Naive thymus-derived CD8-positive, alpha-beta T cell (primary cell): ENCODE data around the gene FAM83E. TPM values are rescaled to one million over a fixed set of nuclear protein-coding genes. Genes with fewer than 3 reads are reported as not detected.
A peak's percentile ranks its signal among the peaks of the same experiment; 100 is the strongest.

ENCODE experiments used
- ATAC-seq, 2 donors: fragments of 150-1000 bp; cut with Tn5 transposase in 1 of 2; sonication (Bioruptor Pico), chemical (Tn5 transposase) in 1 of 2; 1 replicate in 1 of 2; 2 replicates in 1 of 2; pipeline ENCODE4 v1.10.0; 2021; ENCODE audit warnings: mild to moderate bottlenecking in 2 of 2, moderate library complexity in 2 of 2
- POLR2A ChIA-PET: fragments of 350-600 bp; sonication (Branson Sonifier 250); formaldehyde crosslinking; loops from one replicate; lab custom pipeline; 2021; ENCODE audit warnings: antibody characterized with exemption; lab: Charles Lee
- DNase-seq, 10 donors: peaks; one replicate each; pipeline versions ENCODE4 v3.0.0 to v3.0.0-alpha.2; 2020 to 2022
- H3K27ac Mint-ChIP-seq, 10 donors: one replicate each; pipeline ENCODE4 v1.8.0; 2020 to 2022; ENCODE audit warnings: mild to moderate bottlenecking in 10 of 10, mixed read lengths in 10 of 10, moderate library complexity in 4 of 10, inconsistent platforms in 1 of 10
- H3K27me3 Mint-ChIP-seq, 5 donors: one replicate each; pipeline ENCODE4 v1.8.0; 2021 to 2022; ENCODE audit warnings: mixed read lengths in 5 of 5
- H3K36me3 Mint-ChIP-seq, 3 donors: one replicate each; pipeline ENCODE4 v1.8.0; 2020 to 2022; ENCODE audit warnings: mixed read lengths in 3 of 3, mild to moderate bottlenecking in 2 of 3, inconsistent platforms in 1 of 3
- H3K4me1 Mint-ChIP-seq, 4 donors: one replicate each; pipeline ENCODE4 v1.8.0; 2021 to 2022; ENCODE audit warnings: mixed read lengths in 4 of 4
- H3K4me3 Mint-ChIP-seq, 10 donors: one replicate each; pipeline ENCODE4 v1.8.0; 2020 to 2022; ENCODE audit warnings: mild to moderate bottlenecking in 10 of 10, mixed read lengths in 10 of 10, moderate library complexity in 6 of 10, inconsistent platforms in 1 of 10
- H3K9me3 Mint-ChIP-seq, 9 donors: one replicate each; pipeline ENCODE4 v1.8.0; 2020 to 2022; ENCODE audit warnings: mixed read lengths in 9 of 9, mild to moderate bottlenecking in 3 of 9, inconsistent platforms in 1 of 9, moderate library complexity in 1 of 9
- polyA plus RNA-seq, 3 donors: library from polyadenylated mRNA; unstranded; fragments of 300-500 nt; fragmentation: Illumina TruSeq; gene quantifications; one replicate each; pipeline ENCODE4 v1.2.3, GENCODE V29; 2021
- total RNA-seq, 8 experiments: library from RNA in 2 of 8; stranded (reverse) in 2 of 8; gene quantifications; one replicate each; pipeline ENCODE4 v1.2.3 and lab custom pipeline; 2021 to 2026

Gene FAM83E
- total and polyA plus RNA-seq, 5 experiments from 2014 or later = 8.0 TPM; not detected in 3

GRCh38 chr19:48625891-48626327, 11.0 kb upstream of the FAM83E start:
- H3K27ac Mint-ChIP-seq = peak overlapping the region in 3 of 10 donors; percentile 6 to 72 (median 31)
- no peak for ATAC-seq
- H3K4me3 Mint-ChIP-seq = no peak overlapping the region
- POLR2A ChIA-PET = no interaction called here
- peaks cover 24 to 45% (median 36%) of the 10 kb centered on the region in 4 donors for H3K4me1 Mint-ChIP-seq
- H3K27me3 Mint-ChIP-seq = no peaks in the 10 kb centered on the region
- no peaks in the 10 kb centered on the region for H3K9me3 Mint-ChIP-seq
- H3K36me3 Mint-ChIP-seq = peaks cover 0 to 35% (median 4%) of the 10 kb centered on the region in 3 donors
- DNase-seq = no peak

GRCh38 chr19:48624791-48625723, 10.2 kb upstream of the FAM83E start:
- H3K9me3 Mint-ChIP-seq = no peaks in the 10 kb centered on the region
- POLR2A ChIA-PET = interaction anchor here (3.0 kb wide), 1 partner anchor 9 kb away, joined by 37 read pairs; no protein-coding TSS in a partner anchor
- H3K4me3 Mint-ChIP-seq = peak overlapping the region in 8 of 10 donors; percentile 54 to 92 (median 76)
- peaks cover 26 to 47% (median 38%) of the 10 kb centered on the region in 4 donors for H3K4me1 Mint-ChIP-seq
- ATAC-seq (no peak), DNase-seq (peak in 1 of 10 donors; percentile 63)
- H3K27me3 Mint-ChIP-seq = no peaks in the 10 kb centered on the region
- H3K27ac Mint-ChIP-seq = peak overlapping the region; percentile 6 to 98 (median 87)
- peaks cover 0 to 29% (median 0%) of the 10 kb centered on the region in 3 donors for H3K36me3 Mint-ChIP-seq

GRCh38 chr19:48624067-48624594, 9.3 kb upstream of the FAM83E start:
- H3K36me3 Mint-ChIP-seq = peaks cover 0 to 21% (median 0%) of the 10 kb centered on the region in 3 donors
- peak overlapping the region; percentile 90 to 98 (median 94) for H3K27ac Mint-ChIP-seq
- H3K27me3 Mint-ChIP-seq = no peaks in the 10 kb centered on the region
- peaks cover 30 to 55% (median 44%) of the 10 kb centered on the region in 4 donors for H3K4me1 Mint-ChIP-seq
- peak; percentile 83 to 96 (median 90) for DNase-seq
- no peaks in the 10 kb centered on the region for H3K9me3 Mint-ChIP-seq
- peak overlapping the region; percentile 80 to 98 (median 87) for H3K4me3 Mint-ChIP-seq
- ATAC-seq = peak; percentile 75 to 80
- POLR2A ChIA-PET = interaction anchor here (0.6 to 3.4 kb wide), 9 partner anchors 10 to 493 kb away, joined by 3 to 37 read pairs (median 4); partner anchors contain the start of genes CA11, DBP, LMTK3 and SYNGR4

GRCh38 chr19:48623556-48624066, 8.7 kb upstream of the FAM83E start:
- POLR2A ChIA-PET = interaction anchor here (0.6 to 3.4 kb wide), 9 partner anchors 10 to 493 kb away, joined by 3 to 37 read pairs (median 5); partner anchors contain the start of genes CA11, DBP, SYNGR4 and TMEM143
- H3K4me3 Mint-ChIP-seq = peak overlapping the region; percentile 80 to 98 (median 87)
- H3K27ac Mint-ChIP-seq = peak overlapping the region; percentile 90 to 98 (median 94)
- DNase-seq (no peak), ATAC-seq (no peak)
- peaks cover 0 to 19% (median 0%) of the 10 kb centered on the region in 3 donors for H3K36me3 Mint-ChIP-seq
- H3K9me3 Mint-ChIP-seq = no peaks in the 10 kb centered on the region
- peaks cover 31 to 58% (median 44%) of the 10 kb centered on the region in 4 donors for H3K4me1 Mint-ChIP-seq
- no peaks in the 10 kb centered on the region for H3K27me3 Mint-ChIP-seq

GRCh38 chr19:48619692-48620585, 5.1 kb upstream of the FAM83E start:
- DNase-seq (no peak), ATAC-seq (no peak)
- Mint-ChIP-seq H3K27me3 (no peaks in the 10 kb centered on the region), H3K4me3 (peak overlapping the region; percentile 94 to 99 (median 96)), H3K4me1 (peaks cover 32 to 71% (median 54%) of the 10 kb centered on the region in 4 donors), H3K9me3 (no peaks in the 10 kb centered on the region), H3K36me3 (peaks cover 0 to 40% (median 15%) of the 10 kb centered on the region in 3 donors), H3K27ac (peak overlapping the region; percentile 94 to 99 (median 98))
- POLR2A ChIA-PET = interaction anchor here (0.6 to 5.4 kb wide), 27 partner anchors 9 to 875 kb away, joined by 3 to 70 read pairs (median 6); partner anchors contain the start of genes CA11, DBP, GYS1 and KDELR1

- DNase-seq = peak; percentile 88 to 97 (median 93)
- Mint-ChIP-seq H3K36me3 (peaks cover 0 to 40% (median 15%) of the 10 kb centered on the region in 3 donors), H3K27ac (peak within 1 kb of the TSS; percentile 94 to 99 (median 98)), H3K4me3 (peak within 1 kb of the TSS; percentile 94 to 99 (median 96)), H3K27me3 (no peaks in the 10 kb centered on the region), H3K4me1 (peaks cover 28 to 66% (median 47%) of the 10 kb centered on the region in 4 donors), H3K9me3 (no peaks in the 10 kb centered on the region)
- ATAC-seq = peak; percentile 77 to 78
- POLR2A ChIA-PET = interaction anchor here (0.5 to 5.4 kb wide), 29 partner anchors 8 to 1364 kb away, joined by 3 to 70 read pairs (median 5); partner anchors contain the start of genes CA11, DBP, GYS1 and KDELR1
Observed at GRCh38 chr19:48618916-48619691, 4.2 kb upstream of the FAM83E start, which contains the start of the genes RPL18 and SPHK2. TSS of gene RPL18 (minus strand) at chr19:48619178. CDS start at chr19:48619143, 35 bp downstream. TSS of gene SPHK2 (plus strand) at chr19:48619506. CDS start at chr19:48620515, 1,009 bp downstream.

- H3K36me3 Mint-ChIP-seq = peaks cover 0 to 37% (median 15%) of the 10 kb centered on the region in 3 donors
Observed at GRCh38 chr19:48618278-48618915, 3.5 kb upstream of the FAM83E start.

GRCh38 chr19:48617146-48617937, 2.5 kb upstream of the FAM83E start:
- DNase-seq (no peak), ATAC-seq (no peak)
- Mint-ChIP-seq H3K27ac (peak overlapping the region; percentile 25 to 99 (median 98)), H3K4me3 (peak overlapping the region; percentile 94 to 99 (median 96)), H3K27me3 (no peaks in the 10 kb centered on the region), H3K4me1 (peaks cover 24 to 50% (median 35%) of the 10 kb centered on the region in 4 donors), H3K36me3 (peaks cover 0 to 34% (median 15%) of the 10 kb centered on the region in 3 donors), H3K9me3 (no peaks in the 10 kb centered on the region)
- POLR2A ChIA-PET = interaction anchor here (0.6 to 5.4 kb wide), 8 partner anchors 8 to 141 kb away, joined by 3 to 70 read pairs (median 6); partner anchors contain the start of genes CA11 and DBP

More at GRCh38 chr19:48618278-48618915, 3.5 kb upstream of the FAM83E start:
- Mint-ChIP-seq H3K4me3 (peak overlapping the region; percentile 94 to 99 (median 96)), H3K27me3 (no peaks in the 10 kb centered on the region), H3K9me3 (no peaks in the 10 kb centered on the region), H3K27ac (peak overlapping the region; percentile 94 to 99 (median 98)), H3K4me1 (peaks cover 27 to 59% (median 40%) of the 10 kb centered on the region in 4 donors)
- no peak for ATAC-seq
- POLR2A ChIA-PET = interaction anchor here (0.6 to 5.4 kb wide), 17 partner anchors 8 to 1363 kb away, joined by 3 to 70 read pairs (median 7); partner anchors contain the start of genes CA11, DBP, GYS1 and LMTK3
- no peak for DNase-seq

GRCh38 chr19:48616491-48617056, 1.7 kb upstream of the FAM83E start:
- peaks cover 23 to 45% (median 32%) of the 10 kb centered on the region in 4 donors for H3K4me1 Mint-ChIP-seq
- peak overlapping the region; percentile 22 to 99 (median 80) for H3K4me3 Mint-ChIP-seq
- no peaks in the 10 kb centered on the region for H3K27me3 Mint-ChIP-seq
- DNase-seq (no peak), ATAC-seq (no peak)
- H3K27ac Mint-ChIP-seq = peak overlapping the region in 9 of 10 donors; percentile 40 to 96 (median 67)
- H3K9me3 Mint-ChIP-seq = no peaks in the 10 kb centered on the region
- POLR2A ChIA-PET = interaction anchor here (0.8 to 5.4 kb wide), 5 partner anchors 9 to 141 kb away, joined by 3 to 70 read pairs (median 6); partner anchors contain the start of genes CA11 and DBP
- peaks cover 0 to 28% (median 15%) of the 10 kb centered on the region in 3 donors for H3K36me3 Mint-ChIP-seq
